Stimulated activated CD4-positive, alpha-beta T cell treated with anti-CD3 and anti-CD28 coated beads, Interleukin-15, amount 100 ng/mL, for 24 hours (primary cell): Measurements from ENCODE around the gene TAF10.

Source experiments
- DNase-seq: peaks from one replicate; pipeline ENCODE4 v3.0.0-alpha.2; 2020

Gene TAF10

DNA sequence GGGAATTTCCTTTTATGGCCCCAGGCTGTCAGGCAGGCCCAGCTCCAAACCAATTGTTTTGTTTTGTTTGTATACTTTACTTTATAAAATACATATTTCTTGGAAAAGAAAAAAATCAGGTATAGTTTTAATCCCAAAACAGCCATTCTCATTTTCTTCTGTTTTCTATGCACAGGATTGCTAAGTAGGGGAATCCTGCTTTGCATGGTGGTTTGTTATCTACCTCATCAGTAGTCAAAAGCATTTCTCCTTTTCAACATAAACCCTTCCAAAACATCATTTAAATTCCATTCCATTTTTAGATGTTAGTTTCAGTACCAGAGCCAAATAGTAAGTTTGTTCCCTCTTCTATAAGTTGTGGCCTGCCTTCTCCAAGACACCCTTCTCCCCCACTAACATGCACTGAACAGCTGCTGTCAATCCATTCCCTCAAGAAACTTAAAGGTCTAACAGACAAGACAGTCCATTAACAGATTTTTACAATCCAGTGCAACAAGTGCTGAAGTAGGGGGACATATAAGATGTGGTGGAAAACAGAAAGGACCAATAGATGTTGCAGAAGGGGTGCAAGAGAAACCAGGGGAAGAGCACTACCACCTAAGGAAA lies 4.7 kb downstream of the TAF10 start:
- no peak for DNase-seq

DNA sequence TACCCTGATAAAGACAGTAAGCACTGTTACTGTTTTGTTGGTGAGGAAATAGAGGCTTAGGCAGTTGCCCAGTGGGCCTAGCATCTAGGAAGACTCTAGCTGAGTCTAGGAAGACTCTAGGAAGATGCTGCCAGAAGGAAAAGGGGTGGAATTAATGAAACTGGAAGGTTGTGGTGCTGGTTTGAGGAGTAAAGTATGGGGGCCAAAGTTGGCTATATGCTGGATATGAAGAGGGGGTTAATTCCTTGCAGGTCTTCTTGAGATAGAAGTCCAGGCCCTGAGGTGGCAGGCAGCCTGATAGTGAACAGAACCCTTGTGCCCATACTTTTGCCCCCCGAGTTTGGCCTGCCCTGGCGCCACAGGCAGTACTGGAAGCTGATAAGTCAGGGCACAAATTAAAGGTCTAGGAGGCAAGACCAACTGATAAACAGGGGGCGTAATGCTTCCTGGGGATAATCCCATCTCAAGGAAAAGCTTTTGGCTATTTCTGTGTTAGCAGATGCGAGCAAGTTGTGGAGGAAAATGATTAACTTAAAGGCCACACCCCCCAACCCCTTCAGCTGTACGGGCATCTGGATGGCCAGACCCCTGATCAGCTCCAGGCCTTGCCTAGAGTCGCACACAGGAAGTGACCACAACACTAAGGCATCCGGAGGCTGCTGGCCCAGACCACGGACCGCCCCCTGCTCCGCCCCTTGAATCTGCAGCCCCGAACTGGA lies 5.4 kb downstream of the TAF10 start:
- DNase-seq: peak; percentile 75

DNA sequence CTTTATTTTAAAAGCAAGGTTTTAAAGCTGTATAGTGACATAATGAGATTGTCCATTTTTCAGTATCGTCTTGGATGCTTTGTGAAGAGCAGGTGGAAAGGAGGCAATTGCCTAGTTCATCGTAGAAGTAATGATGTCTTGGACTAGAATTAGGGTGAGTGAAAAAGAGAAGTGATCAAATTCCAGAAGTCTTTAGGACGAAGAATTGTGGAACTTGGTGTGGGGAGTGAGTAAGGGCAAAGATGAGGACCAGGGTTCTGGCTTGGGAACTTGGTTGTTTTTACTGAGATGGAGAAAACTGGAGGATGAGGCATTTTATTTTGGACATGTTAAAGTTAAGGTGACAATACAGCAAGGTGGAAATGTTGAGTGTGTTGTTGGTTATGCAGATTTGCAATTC lies 7.2 kb downstream of the TAF10 start:
- no peak for DNase-seq

DNA sequence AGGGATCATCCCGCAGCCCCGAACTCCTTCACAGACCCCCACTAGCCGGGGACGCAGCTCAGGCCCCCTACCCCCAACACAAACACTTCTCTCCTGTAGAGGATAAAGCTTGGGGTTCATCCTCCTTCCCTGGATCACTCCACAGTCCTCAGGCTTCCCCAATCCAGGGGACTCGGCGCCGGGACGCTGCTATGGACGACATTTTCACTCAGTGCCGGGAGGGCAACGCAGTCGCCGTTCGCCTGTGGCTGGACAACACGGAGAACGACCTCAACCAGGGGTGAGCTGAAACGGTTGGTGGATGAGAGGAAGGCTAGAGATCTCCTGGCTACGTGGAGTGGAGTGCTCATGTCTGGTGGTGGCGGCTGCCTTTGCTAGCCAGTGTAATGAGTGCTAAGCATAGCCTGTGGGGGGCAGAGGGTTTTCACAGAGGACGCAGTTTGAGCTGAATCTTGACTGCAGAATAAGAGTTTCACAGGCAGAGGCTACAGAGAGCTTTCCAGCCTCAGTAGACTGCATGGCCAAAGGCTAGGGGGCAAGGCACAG lies 7.9 kb downstream of the TAF10 start:
- DNase-seq: peak; percentile 61

DNA sequence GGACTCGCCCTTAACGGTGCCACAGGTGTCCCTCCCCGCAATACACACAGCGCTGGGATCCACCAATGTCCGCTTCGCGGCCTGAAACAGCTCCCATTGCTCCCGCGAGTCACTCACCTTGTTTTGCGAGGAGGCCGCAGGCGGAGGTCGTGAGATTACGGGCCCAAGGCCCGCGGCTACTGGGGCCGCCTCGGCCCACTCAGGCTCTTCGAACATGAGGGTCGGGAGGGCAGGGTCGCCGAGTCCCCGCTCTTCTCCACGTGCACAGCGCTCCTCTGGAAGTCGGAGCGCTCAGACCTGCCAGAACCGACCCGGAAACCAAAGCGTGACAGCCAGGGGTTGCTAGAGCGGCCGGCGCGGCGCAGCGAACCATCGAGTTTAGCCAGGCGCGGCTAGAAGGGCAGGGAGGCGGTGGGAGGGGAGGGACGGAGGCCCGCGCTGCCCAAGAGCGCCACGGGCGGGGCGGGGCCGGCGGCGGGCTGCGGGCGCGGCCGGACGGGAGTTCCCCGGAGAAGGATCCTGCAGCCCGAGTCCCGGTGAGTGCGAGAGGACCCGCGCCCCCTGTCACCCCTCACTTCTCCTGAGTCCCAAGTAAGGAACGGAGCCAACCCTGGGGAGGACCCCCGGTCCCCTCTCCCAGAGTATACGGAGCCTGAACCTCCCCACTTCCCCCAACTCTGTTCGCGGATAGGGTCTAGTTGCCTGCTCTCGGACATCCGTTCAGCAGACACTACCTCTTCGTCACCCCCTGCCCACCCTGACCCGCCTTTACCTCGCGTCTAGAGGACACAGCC lies 8.5 kb downstream of the TAF10 start, which contains the start of the genes ILK and RRP8:
ILK (plus strand) TSS at position 488 of the 794 bp plus-strand sequence. CDS start 498 bp downstream, outside the sequence.
RRP8 (minus strand) TSS at position 330 of the 794 bp plus-strand sequence; CDS start at position 216, 114 bp downstream.
- DNase-seq: peak; percentile 92

DNA sequence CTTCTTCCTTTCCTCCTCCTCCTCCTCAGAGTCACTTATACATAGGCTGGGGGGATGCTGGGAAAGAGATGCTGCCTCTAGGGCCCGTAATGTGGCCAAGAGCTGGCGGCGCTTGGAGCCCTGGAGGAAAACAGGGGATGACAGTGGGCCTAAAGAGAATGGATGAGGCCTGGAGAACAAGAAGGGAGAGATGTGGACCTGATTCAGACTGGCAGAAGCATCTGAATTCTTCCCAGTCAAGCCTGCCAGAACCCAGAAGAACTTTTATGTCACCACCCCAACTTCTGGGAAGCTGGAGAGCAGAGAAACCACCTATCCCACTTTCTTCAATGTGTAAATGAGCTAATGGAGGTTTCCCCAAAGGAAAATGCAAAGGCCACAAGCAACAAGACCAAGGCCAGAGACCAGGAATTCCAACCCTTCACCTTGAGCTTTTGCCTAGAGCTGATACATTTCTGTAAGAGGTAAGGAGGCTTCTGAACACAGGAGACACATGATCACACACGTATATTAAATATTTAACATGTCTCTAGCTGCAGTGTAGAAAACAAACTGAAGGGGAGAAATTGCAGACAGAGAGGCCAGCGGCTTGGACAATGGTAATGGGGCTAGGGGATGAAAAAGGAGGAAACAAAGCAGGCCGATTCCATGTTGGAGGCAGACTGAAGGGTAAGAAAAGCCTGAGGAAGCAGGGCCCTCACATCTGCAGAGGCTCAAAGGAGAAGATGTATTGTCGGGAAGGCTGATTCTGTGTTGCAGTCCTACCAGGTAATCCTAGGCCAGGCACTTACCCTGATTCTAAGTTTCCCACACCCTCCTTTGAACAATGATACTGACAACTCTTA lies 9.7 kb downstream of the TAF10 start:
- no peak for DNase-seq

DNA sequence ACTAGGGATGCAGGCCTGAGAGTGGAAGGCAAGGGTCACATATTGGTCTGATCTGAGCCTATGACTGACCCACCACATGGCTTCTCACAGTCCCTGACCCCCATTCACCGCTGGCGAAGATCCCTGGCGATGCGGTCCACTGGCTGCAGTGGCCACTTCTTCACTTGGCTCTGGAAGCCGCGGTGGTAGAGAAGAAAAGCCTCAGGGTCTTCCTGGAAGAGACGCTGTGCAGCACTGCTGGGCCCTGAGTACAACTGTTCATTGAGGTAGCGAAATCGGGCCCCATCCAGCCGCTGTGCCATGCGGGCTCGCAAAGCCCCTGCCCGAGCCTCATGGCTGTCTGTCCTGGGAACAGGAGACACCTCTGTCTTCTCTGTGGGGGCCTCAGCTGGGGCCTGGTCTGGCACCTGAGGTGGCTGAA lies 11.0 kb downstream of the TAF10 start:
- DNase-seq: no peak

DNA sequence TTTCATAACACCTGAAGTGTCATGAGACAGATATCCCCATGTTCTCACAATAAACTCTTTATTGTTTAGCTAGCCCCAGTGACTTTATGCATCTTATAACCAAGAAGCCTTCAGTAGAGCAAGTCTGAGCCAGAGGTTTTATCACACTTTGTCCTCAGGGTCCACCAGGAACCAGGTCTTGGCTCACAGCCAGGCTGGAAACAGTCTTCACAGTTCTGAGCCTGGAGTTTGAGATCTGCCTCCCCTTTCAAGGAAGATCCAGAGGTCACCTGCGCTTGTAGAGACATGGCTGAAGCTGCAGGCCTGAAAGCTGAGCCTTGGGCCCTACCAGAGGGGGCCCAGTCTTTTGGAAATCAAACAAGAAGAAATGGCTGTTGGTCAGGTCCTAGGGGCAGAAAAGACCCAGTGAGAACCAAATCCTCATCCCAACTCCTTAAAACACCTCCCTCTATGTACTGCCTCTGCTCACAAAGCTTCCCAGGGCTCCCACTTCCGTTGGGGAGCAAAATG lies 12.1 kb downstream of the TAF10 start:
- no peak for DNase-seq

DNA sequence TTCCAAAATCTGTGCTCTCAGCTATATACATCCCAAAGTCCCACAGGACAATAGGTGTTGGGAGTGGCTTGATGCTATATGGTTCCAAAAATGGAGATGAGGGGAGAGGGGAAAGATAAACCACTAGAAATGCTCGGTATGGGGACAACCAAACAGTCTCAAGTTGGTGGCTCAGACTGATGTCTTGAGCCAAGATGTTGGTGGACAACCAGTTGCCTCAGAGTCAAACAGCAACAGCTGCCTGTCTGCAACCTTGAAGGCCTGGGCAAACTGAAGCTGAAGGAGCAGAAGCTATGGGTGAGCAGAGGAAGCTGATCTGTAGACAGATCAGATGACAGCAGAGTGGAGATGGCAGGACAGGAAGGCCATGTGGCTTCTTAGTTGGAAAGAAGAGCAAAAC lies 12.6 kb downstream of the TAF10 start:
- DNase-seq: no peak

DNA sequence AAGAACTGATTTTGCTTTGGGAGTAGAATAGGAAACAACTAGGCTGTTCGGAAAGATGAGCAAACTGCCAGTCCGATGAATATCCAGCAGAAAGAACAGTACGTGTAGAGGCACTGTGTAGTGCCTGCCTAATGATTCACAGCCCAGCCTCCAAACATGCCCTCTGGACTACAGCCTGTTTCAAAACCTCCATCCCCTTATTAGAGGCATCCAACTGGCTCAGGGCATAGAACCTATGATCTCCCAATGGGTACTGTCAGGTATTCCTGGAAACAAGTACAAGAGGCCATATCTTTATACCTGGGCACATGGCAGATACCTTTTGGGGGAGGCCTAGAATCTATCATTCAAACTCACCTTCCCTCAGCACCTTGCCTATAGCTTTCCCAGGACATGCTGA lies 13.5 kb downstream of the TAF10 start:
- DNase-seq: no peak

DNA sequence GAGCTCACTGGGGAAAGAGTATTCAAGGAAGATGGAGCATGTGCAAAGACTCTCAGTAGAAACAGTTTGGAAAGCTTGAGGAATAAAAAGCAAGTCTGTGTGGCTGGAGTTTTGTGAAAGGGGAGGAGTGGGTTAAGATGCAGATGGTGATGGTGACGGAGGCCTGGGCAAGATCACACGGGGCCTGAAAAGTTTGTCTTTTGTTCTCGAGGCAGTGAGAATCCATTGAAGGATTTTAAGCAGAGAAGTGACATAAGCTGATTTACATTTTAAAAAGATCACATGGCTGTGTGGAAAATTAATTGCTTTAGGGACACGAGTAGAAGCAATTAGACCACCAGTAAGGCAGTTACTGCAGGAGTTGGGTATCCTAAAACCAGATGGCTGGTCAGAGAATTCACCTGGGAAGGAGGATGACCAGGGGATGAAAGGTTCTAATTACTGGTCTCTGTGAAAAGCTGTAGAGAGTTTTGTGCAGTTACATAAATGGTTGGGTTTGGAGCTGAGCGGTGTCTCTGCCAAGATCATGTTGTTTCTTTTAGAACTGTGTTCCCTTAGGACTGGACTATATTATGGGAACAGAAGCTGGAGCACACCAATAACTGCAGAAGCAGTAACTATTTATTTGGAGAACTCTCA lies 15.7 kb downstream of the TAF10 start:
- no peak for DNase-seq

DNA sequence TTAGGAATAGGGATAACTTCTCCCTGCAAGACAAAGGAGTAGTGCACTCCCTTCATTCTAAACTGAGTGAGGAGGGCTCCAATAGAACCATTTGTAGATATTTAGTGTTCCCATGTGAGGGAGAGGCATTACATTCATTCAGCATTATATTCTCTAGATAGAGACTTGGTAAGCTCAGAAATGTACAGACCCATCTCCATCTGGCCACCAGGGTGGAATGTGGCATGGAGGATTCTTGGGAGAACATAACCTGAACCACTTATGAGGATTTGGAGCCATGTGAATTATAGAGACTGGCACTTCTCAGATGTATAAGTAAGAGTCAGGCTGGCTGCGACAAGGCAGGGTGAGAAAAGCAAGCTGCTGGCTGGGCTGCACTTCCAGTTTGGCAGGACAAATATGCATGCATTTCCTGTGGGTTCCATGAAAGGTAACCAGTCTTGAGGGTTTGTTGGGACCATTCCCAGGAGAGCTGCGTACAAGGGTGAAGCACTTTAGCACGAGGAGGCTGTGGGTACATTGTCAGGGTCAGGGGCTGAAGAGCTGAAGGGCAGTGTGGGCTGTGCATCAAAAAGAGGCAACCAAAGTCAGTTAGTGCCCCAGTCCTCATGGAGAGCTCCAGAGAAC lies 17.8 kb downstream of the TAF10 start:
- DNase-seq: no peak

DNA sequence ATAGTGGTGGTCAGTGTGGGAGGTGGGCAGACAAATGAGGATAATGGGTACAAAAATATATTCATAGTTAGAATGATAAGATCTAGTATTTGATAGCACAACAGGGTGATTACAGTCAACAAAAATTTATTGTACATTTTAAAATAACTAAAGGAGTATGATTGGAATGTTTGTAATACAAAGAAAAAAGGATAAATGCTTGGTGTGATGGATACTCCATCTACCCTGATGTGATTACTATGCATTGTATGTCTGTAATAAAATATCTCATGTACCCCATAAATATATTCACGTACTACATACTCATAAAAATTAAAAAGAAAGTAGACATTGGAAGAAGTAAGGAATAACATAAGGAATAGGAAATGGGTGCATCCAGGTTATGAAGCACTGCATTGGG lies 24.0 kb downstream of the TAF10 start:
- DNase-seq: no peak

DNA sequence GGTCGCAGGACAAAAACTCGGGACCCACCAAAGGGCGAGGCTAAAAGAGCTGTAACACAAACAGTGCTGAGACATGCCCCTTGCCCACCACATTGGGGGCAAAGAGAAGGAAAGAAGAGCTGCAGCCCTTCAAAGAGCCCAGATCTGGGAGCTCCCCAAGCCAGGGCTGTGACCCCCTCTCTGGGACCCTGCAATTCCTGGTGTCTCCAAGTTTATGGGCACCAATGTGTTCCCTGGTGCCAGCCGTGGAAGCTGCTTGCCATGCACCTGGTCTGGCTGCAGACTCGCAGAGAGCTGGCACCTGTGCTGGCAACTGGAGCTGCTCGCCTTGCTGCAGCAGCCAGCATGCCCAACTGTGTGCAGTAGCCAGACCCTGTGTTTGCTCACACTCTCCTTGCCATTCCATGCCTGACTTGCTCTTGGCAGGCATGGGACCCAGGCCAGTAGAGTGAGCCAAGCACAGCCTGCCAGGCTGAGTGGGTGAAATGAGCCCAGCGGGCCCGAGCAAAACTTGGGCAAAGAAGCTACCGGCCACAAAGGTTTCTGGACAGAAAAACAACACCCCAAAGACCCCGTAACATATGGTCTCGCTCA lies 24.6 kb downstream of the TAF10 start:
- DNase-seq: no peak

DNA sequence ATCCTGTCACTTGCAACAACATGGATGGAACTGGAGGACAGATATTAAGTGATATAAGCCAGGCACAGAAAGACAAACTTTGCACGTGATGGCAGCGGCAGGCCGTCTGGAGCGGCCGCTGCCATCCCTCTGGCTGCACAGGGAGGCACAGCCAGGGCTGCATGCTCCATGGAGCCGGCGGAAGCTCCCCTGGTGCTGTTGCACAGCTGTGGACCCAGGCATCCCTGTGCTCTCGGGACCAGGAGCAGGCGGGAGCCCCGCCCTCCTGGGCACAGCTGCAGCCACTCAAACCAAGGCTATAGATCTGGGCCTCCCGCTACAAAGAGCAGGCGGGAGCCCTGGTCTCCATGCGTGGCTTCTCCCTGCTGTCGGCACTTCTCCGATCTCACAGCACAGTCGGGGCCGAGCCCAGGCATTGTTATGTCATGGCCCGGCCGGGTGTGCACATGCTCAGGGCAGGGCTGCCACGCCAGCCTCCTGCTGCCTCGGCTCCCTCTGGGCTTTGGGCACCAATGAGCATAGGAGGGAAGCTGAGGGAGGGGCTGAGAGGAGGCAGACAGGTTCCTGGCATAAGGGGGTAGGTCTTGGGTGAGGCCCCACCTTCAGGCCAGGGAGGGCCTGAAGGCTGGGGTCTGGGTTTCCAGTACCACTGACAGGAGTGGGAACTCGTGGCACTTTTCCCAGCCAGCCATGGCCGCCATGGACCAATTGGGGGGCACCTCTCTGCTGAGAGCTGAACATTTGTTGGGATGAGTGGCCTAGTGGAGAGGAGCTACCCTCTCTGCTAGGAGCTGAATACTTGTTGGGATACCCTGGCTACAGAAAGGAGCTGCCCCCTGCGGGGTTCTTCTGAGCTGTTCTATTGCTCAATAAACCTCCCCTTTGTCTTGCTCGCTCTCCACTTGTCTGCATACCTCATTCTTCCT lies 25.3 kb downstream of the TAF10 start:
- DNase-seq: no peak

DNA sequence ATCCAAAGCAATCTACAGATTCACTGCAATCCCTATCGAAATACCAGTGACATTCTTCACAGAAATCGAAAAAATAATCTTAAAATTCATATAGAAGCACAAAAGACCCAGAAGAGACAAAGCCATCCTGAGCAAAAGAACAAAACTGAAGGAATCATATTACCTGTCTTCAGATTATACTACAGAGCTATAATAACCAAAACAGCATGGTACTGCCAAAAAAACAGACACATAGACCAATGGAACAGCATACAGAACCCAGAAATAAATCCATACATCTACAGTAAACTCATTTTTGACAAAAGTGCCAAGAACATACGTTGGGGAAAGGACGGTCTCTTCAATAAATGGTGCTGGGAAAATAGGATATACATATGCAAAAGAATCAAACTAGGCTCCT lies 27.5 kb downstream of the TAF10 start:
- DNase-seq: no peak

DNA sequence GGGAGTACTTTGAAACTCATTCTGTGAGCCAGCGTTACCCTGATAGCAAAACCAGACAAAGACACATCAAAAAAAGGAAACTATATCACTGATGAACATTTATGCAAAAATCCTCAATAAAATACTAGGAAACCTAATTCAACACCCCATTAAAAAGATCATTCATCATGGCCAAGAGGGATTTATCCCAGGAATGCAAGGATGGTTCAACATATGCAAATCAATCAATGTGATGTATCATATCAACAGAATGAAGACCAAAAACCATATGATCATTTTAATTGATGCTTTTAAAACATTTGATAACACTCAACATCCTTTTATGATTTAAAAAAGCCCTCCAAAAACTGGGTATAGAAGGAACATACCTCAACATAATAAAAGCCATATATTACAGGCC lies 28.4 kb downstream of the TAF10 start:
- DNase-seq: no peak

DNA sequence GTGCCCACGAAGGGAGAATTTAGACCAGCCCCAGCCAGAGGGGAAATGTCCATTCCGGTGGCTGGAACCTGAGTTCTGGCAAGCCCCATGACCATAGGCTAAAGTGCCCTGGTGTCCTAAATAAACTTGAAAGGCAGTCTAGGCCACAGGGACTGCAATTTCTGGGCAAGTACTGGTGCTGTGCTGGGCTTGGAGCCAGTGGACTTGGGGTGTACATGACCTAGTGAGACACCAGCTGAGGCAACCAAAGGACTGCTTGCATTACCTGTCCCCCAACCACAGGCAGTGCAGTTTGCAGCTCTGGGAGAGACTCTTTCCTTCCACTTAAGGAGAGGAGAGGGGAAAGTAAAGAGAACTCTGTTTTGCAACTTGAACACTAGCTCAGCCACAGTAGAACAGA lies 32.3 kb downstream of the TAF10 start:
- no peak for DNase-seq

DNA sequence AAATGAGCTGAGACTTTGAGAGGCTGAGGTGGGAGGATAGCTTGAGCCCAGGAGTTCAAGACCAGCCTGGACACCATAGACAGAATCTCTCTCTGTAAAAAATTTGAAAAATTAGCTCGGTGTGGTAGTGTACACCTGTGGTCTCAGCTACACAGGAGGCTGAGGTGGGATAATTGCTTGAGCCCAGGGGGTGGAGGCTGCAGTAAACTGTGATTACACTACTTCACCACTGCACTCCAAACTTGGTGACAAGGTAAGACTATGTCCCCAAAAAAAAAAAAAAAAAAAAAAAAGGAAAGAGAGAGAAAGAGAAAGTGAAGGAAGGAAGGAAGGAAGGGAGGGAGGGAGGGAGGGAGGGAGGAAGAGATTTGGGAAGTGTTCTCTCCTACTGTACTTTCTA lies 33.9 kb downstream of the TAF10 start:
- no peak for DNase-seq
